BE2C (cell line): ENCODE measurements around the gene UBE2L6.
A peak's percentile ranks its signal among the peaks of the same experiment; 100 is the strongest.

Experiments used
- DNase-seq: peaks from one replicate; pipeline ENCODE4 v3.0.0-alpha.2; 2020
- H3K27me3 ChIP-seq: fragments of 250-450 bp; sonication (Bioruptor Pico); 2 replicates; pipeline ENCODE4 v1.5.1; 2020; ENCODE audit warnings: mild to moderate bottlenecking
- H3K36me3 ChIP-seq: fragments of 250-450 bp; sonication (Bioruptor Pico); 2 replicates; pipeline ENCODE4 v1.5.1; 2020; ENCODE audit warnings: mild to moderate bottlenecking
- H3K4me1 ChIP-seq: fragments of 250-450 bp; sonication (Bioruptor Pico); 2 replicates; pipeline ENCODE4 v1.5.1; 2020
- H3K4me3 ChIP-seq: 2 replicates; pipeline ENCODE4 v1.5.1; 2011; ENCODE audit warnings: low read depth, low read length
- H3K9me3 ChIP-seq: fragments of 250-450 bp; sonication (Bioruptor Pico); 2 replicates; pipeline ENCODE4 v1.5.1; 2020
- TF ChIP-seq, protein P1 (sequence below): IDR thresholded peaks from 2 replicates; pipeline ENCODE4 v1.5.1; 2012; ENCODE audit warnings: mild to moderate bottlenecking, low read depth, low read length

The UBE2L6 gene

DNA sequence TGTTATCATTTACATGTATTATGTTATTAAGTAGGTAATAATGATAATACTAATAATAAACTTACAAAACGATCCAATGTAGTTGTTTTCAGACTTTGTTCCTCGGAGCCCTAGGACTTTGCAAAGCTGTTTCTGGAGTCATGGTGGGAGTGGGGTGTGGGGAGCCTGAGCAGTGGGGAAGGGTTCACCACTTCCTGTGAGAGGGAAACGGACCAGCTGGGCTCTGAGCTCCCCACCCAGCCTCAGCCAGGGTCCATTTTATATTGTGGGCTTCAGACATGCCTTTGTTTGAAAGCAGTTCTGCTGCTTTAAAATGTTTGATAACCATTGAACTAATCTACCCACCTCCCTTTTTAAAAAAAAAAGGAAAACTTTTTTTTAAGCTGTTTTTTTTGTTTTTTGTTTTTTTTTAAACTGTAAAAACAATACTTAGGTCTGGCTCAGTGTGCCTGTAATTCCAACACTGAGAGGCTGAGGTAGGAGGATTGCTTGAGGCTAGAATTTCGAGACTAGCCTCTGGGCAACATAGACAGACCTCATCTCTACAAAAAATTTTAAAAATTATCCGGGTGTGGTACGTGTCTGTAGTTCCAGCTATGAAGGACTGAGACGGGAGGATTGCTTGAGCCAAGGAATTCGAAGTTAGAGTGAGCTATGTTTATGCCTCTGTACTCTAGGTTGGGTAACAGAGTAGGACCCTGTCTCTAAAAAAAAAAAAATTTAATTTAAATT, 37.0 kb upstream of the UBE2L6 start:
- TF ChIP-seq, protein P1, sequence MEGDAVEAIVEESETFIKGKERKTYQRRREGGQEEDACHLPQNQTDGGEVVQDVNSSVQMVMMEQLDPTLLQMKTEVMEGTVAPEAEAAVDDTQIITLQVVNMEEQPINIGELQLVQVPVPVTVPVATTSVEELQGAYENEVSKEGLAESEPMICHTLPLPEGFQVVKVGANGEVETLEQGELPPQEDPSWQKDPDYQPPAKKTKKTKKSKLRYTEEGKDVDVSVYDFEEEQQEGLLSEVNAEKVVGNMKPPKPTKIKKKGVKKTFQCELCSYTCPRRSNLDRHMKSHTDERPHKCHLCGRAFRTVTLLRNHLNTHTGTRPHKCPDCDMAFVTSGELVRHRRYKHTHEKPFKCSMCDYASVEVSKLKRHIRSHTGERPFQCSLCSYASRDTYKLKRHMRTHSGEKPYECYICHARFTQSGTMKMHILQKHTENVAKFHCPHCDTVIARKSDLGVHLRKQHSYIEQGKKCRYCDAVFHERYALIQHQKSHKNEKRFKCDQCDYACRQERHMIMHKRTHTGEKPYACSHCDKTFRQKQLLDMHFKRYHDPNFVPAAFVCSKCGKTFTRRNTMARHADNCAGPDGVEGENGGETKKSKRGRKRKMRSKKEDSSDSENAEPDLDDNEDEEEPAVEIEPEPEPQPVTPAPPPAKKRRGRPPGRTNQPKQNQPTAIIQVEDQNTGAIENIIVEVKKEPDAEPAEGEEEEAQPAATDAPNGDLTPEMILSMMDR: no peak
- DNase-seq: no peak
- Histone ChIP-seq H3K9me3 (no peaks in the 10 kb centered on the region), H3K27me3 (no peaks in the 10 kb centered on the region), H3K36me3 (no peaks in the 10 kb centered on the region), H3K4me1 (no peaks in the 10 kb centered on the region), H3K4me3 (no peak overlapping the region)

DNA sequence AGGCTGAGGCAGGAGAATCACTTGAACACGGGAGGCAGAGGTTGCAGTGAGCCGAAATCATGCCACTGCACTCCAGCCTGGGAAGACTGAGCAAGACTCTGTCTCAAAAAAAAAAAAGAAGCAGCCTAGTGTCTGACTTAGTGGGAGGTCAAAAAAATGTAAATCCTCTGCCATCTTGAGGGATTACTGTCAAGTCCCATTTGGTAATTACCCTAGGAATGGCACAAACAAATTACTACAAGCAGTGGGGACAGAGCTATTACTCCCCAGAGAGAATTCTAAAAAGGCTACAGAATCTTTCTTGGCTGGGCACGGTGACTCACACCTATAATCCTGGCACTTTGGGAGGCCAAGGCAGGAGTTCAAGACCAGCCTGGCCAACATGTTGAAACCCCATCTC, 33.8 kb upstream of the UBE2L6 start:
- Histone ChIP-seq H3K36me3 (no peaks in the 10 kb centered on the region), H3K9me3 (no peaks in the 10 kb centered on the region), H3K27me3 (no peaks in the 10 kb centered on the region), H3K4me3 (no peak overlapping the region), H3K4me1 (no peaks in the 10 kb centered on the region)
- DNase-seq: no peak
- TF ChIP-seq, protein P1: no peak

DNA sequence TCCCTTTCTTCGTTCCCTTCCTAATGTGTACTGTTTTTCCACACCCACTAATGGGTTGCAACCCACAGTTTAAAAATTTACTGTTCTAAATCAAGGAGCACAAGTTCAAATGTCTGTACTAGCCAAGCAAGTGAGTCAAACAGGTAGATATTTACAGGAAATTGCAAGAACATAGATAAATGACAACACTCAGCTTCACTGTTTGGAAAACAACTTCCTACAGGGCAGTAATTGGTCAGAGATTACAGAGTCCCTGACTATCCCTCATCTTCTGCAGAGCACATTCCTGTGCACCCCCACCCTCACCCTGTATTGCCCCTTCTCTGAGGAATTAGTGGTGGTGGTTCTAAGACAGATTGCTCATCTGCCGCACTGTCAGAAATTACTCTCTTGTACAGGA, 31.9 kb upstream of the UBE2L6 start:
- H3K4me1 ChIP-seq: no peaks in the 10 kb centered on the region
- H3K36me3 ChIP-seq: no peaks in the 10 kb centered on the region
- no peaks in the 10 kb centered on the region for H3K27me3 ChIP-seq
- no peak for DNase-seq
- TF ChIP-seq, protein P1: no peak
- H3K4me3 ChIP-seq: no peak overlapping the region
- H3K9me3 ChIP-seq: no peaks in the 10 kb centered on the region

DNA sequence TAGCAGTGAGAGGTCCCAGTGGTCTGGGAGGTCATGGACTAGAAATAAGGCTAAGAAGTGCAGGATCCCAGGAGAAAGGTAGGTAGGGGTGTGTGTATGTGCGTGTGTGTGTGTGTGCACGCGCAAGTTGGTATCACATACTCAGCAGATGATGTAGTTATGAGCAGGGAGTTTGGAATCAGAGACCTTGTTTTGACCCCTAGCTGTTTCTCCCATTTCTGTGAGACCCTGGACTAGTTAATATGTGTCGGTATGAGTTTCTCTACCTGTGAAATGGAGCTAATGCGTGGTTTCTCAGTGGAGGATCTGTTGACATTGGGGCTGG, 31.3 kb upstream of the UBE2L6 start:
- no peaks in the 10 kb centered on the region for H3K27me3 ChIP-seq
- H3K4me1 ChIP-seq: no peaks in the 10 kb centered on the region
- H3K4me3 ChIP-seq: no peak overlapping the region
- H3K9me3 ChIP-seq: no peaks in the 10 kb centered on the region
- no peak for DNase-seq
- TF ChIP-seq, protein P1: no peak
- no peaks in the 10 kb centered on the region for H3K36me3 ChIP-seq

DNA sequence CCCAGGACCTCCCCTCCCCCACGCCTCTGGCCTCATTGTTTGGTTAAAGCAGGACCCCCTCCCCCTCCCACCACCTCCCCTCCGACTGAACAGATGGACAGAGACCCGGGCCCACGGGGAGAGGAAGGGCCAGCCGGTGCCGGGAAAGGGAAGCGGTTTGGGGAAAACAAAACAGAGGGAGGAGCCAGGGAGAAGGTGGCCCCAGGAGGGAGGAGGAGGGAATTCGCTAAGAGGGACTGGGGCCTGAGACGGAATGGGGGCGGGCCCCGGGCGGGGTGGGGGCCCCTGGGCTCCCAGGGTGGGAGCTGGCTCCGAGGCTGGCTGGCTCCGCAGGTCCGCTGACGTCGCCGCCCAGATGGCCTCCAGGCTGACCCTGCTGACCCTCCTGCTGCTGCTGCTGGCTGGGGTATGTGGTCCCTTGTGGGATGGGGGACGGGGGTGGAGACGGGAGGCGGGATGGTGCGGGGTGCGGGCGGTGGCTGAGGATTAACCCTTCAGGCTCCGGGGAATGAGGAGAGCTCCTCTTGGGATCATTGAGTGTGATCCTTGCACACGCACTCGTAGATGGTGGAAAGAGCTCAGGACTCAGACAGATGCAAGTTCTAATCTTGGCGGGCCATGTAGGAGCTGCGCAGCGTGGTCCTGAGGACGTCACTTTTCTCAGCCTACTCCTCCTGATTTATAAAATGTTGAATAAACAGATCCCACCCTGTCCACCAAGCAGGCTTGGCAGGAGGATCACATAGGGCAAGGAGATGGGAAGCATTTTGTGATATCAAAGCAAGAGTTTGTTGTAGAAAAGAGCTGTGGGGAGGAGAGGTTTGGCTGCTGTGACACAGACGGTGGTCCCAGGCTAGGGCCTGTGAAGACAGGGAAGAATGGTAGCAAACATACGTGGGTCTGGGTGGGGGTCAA, 30.7 kb upstream of the UBE2L6 start:
- Histone ChIP-seq H3K9me3 (no peaks in the 10 kb centered on the region), H3K4me3 (no peak overlapping the region), H3K4me1 (no peaks in the 10 kb centered on the region), H3K36me3 (no peaks in the 10 kb centered on the region), H3K27me3 (no peaks in the 10 kb centered on the region)
- peak; percentile 16 for DNase-seq
- TF ChIP-seq, protein P1: no peak

DNA sequence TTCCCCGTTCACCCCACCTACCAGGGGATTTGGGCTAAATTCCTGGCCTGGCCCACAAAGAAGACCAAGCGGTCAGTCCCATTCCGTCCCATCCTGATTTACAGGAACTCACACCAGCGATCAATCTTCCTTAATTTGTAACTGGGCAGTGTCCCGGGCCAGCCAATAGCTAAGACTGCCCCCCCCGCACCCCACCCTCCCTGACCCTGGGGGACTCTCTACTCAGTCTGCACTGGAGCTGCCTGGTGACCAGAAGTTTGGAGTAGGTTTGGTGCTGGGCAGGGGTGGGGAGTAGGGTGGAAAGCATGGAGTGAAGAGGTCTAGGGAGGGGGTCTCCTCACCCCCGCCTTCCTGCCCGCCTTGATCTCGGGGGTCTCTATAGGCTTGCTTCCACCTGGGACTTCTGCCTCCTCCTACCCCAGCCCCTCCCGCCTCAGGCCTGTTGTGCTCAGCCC, 30.0 kb upstream of the UBE2L6 start, which contains the start of gene SERPING1:
Gene SERPING1 (plus strand): TSS at position 225 of the 455 bp plus-strand sequence. CDS start 586 bp downstream, outside the sequence.
- Histone ChIP-seq H3K4me1 (no peaks in the 10 kb centered on the region), H3K36me3 (no peaks in the 10 kb centered on the region), H3K9me3 (no peaks in the 10 kb centered on the region), H3K4me3 (no peak within 1 kb of the TSS), H3K27me3 (no peaks in the 10 kb centered on the region)
- no peak for DNase-seq
- TF ChIP-seq, protein P1: no peak
